Measurements from ENCODE around the gene TGFBR3.

The TGFBR3 gene

DNA sequence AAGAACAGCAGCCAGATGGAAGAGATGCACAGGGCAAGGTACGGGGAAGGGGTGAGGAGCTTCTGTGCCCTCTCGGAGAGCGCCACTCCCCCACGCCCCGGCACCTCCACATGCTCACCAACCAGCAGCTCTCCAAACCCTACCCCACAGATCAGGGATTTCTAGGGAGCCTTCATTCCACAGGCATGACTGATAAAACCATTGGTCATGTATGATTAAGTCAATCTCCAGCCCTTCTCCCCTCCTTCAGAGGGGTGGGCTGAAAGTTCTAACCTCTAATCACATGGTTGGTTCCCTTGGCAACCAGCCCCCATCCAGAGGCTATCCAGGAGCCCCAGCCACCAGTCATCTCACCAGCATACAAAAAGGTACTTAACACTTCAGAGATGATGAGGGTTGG is 144.7 kb downstream of the TGFBR3 start:
- no peak overlapping the region for H2BK120ac ChIP-seq (ENCODE audit: low read depth, low read length)
- no peaks in the 10 kb centered on the region for H3K9me3 ChIP-seq (ENCODE audit: control insufficient read depth, low read length)
- H3K27ac ChIP-seq (ENCODE audit: low read length, poor library complexity, severe bottlenecking), result no peak overlapping the region
- no peak overlapping the region for H3K23ac ChIP-seq (ENCODE audit: low read length in 2 of 2)
- peaks cover 0 to 74% of the 10 kb centered on the region in 2 experiments for H3K36me3 ChIP-seq (ENCODE audit: control insufficient read depth in 1 of 2, insufficient read depth in 2 of 2, low read depth in 1 of 2, low read length in 2 of 2)
- H2AK5ac ChIP-seq (ENCODE audit: low read length, severe bottlenecking), result peak overlapping the region; percentile 20
- no peak overlapping the region for H3K14ac ChIP-seq (ENCODE audit: low read length in 2 of 2)
- H4K8ac ChIP-seq (ENCODE audit: low read length), result no peak overlapping the region
- H3K4me2 ChIP-seq (ENCODE audit: low read length, poor library complexity, severe bottlenecking), result no peak overlapping the region
- H3K27me3 ChIP-seq (ENCODE audit: control insufficient read depth in 1 of 2, insufficient read depth in 1 of 2, low read length in 2 of 2), result no peaks in the 10 kb centered on the region
- no peak overlapping the region for H2AFZ ChIP-seq (ENCODE audit: low read depth, low read length)
- H3K4ac ChIP-seq (ENCODE audit: low read depth in 1 of 2, low read length in 2 of 2), result no peak overlapping the region
- H3K9ac ChIP-seq (ENCODE audit: low read length), result no peak overlapping the region
- H2BK12ac ChIP-seq (ENCODE audit: low read length in 2 of 2), result no peak overlapping the region
- H3K18ac ChIP-seq (ENCODE audit: low read depth in 1 of 2, low read length in 2 of 2), result no peak overlapping the region
- no peak for DNase-seq
- no peak overlapping the region for H2BK15ac ChIP-seq (ENCODE audit: low read depth, poor library complexity, severe bottlenecking)
- WGBS, result 95% methylated on average over 5 of the region's 5 CpGs
- peaks cover 20% of the 10 kb centered on the region for H3K4me1 ChIP-seq (ENCODE audit: control insufficient read depth, insufficient read depth, low read depth, low read length)
- H3K4me3 ChIP-seq (ENCODE audit: insufficient read depth in 1 of 2, low read depth in 1 of 2, low read length in 2 of 2), result no peak overlapping the region
- no peak overlapping the region for H2BK5ac ChIP-seq (ENCODE audit: low read depth, low read length, poor library complexity, severe bottlenecking)
- H3K79me1 ChIP-seq (replicated peaks; ENCODE audit: low read length, poor library complexity, severe bottlenecking), result peaks cover 11% of the 10 kb centered on the region
- H4K91ac ChIP-seq (ENCODE audit: low read length), result no peak overlapping the region

DNA sequence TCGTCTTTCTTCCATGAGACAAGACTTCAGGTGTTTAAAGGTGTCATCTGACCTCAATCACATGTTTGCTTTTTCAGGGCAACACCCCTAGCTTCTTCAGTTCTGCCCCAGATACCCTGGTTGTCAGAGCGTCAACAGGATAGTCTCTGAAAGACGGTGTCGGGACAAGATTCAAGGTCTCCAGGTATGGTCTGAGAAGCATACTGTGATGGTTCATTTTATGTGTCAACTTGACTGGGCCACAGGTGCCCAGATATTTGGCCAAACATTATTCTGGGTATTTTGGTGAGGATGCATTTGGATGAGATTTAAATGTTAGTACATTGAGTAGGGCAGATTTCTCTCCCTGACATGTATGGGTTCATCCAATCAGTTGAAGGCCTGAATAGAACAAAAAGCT is 148.3 kb downstream of the TGFBR3 start:
- Histone ChIP-seq H4K91ac (ENCODE audit: low read length) (no peak overlapping the region), H3K9me3 (ENCODE audit: control insufficient read depth, low read length) (no peaks in the 10 kb centered on the region), H2BK15ac (ENCODE audit: low read depth, poor library complexity, severe bottlenecking) (no peak overlapping the region), H3K36me3 (ENCODE audit: control insufficient read depth in 1 of 2, insufficient read depth in 2 of 2, low read depth in 1 of 2, low read length in 2 of 2) (peaks cover 0 to 93% of the 10 kb centered on the region in 2 experiments), H3K79me1 (replicated peaks; ENCODE audit: low read length, poor library complexity, severe bottlenecking) (peaks cover 16% of the 10 kb centered on the region), H3K4me2 (ENCODE audit: low read length, poor library complexity, severe bottlenecking) (no peak overlapping the region), H3K23ac (ENCODE audit: low read length in 2 of 2) (no peak overlapping the region), H2BK120ac (ENCODE audit: low read depth, low read length) (no peak overlapping the region), H4K8ac (ENCODE audit: low read length) (no peak overlapping the region), H3K27me3 (ENCODE audit: control insufficient read depth in 1 of 2, insufficient read depth in 1 of 2, low read length in 2 of 2) (no peaks in the 10 kb centered on the region), H3K4me1 (ENCODE audit: control insufficient read depth, insufficient read depth, low read depth, low read length) (peaks cover 23% of the 10 kb centered on the region), H3K18ac (ENCODE audit: low read depth in 1 of 2, low read length in 2 of 2) (no peak overlapping the region), H3K9ac (ENCODE audit: low read length) (peak overlapping the region; percentile 73), H3K27ac (ENCODE audit: low read length, poor library complexity, severe bottlenecking) (peak overlapping the region; percentile 72), H3K4ac (ENCODE audit: low read depth in 1 of 2, low read length in 2 of 2) (peak overlapping the region in 1 of 2 experiments; percentile 44), H3K14ac (ENCODE audit: low read length in 2 of 2) (no peak overlapping the region), H3K4me3 (ENCODE audit: insufficient read depth in 1 of 2, low read depth in 1 of 2, low read length in 2 of 2) (peak overlapping the region in 1 of 2 experiments; percentile 2), H2BK5ac (ENCODE audit: low read depth, low read length, poor library complexity, severe bottlenecking) (no peak overlapping the region), H2AK5ac (ENCODE audit: low read length, severe bottlenecking) (peak overlapping the region; percentile 4), H2BK12ac (ENCODE audit: low read length in 2 of 2) (peak overlapping the region in 1 of 2 experiments; percentile 55), H2AFZ (ENCODE audit: low read depth, low read length) (no peak overlapping the region)
- WGBS, result 100% methylated on average over 4 of the region's 4 CpGs
- no peak for DNase-seq

DNA sequence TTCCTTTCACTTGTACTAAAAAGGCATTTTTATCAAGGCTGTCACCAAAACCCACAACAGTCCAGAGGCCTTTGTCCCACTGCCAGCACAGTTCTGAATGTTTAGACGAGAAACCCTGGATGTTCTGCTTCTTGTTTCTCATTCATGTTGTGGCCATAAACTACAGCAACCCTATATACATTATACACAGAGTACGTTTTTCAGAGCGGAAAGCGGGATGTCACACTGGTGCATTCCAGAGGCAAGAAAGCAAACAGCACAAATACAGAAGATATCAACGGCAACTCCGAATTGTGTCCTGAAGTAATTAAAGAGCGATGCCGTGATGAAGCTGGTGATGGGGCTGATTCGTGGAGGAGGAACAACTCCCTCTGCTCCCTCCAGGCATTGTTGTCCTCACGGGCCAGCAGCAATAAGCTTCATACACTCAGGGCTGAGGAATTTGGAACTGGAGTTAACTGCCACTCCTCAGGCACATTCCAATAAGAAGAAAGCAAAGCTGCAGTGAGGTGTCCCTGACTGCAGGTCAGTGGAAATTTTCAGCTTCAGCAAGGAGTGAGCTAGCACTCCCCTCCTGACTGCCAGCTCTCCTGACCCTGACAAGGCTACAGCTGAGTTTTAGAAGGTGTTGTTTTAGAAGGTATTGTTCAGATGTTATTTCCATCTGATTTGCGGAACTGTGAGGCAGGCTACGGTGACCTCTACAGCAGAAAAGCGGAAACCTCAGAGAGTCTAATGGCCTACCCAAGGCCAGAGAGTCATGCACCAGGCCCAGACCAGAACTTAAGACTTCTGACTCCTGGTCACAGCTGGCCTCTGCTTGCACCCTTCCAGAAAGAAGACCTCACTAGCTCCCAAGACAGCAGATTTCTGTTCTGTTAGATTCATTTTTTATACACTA is 149.0 kb downstream of the TGFBR3 start:
- Histone ChIP-seq H3K18ac (ENCODE audit: low read depth in 1 of 2, low read length in 2 of 2) (peak overlapping the region; percentile 34 to 91), H3K9me3 (ENCODE audit: control insufficient read depth, low read length) (no peaks in the 10 kb centered on the region), H3K9ac (ENCODE audit: low read length) (peak overlapping the region; percentile 73), H3K23ac (ENCODE audit: low read length in 2 of 2) (no peak overlapping the region), H2BK15ac (ENCODE audit: low read depth, poor library complexity, severe bottlenecking) (no peak overlapping the region), H3K4me1 (ENCODE audit: control insufficient read depth, insufficient read depth, low read depth, low read length) (peaks cover 27% of the 10 kb centered on the region), H3K36me3 (ENCODE audit: control insufficient read depth in 1 of 2, insufficient read depth in 2 of 2, low read depth in 1 of 2, low read length in 2 of 2) (peaks cover 0 to 93% of the 10 kb centered on the region in 2 experiments), H2AFZ (ENCODE audit: low read depth, low read length) (no peak overlapping the region), H3K27me3 (ENCODE audit: control insufficient read depth in 1 of 2, insufficient read depth in 1 of 2, low read length in 2 of 2) (no peaks in the 10 kb centered on the region), H2BK12ac (ENCODE audit: low read length in 2 of 2) (peak overlapping the region in 1 of 2 experiments; percentile 23), H3K4me3 (ENCODE audit: insufficient read depth in 1 of 2, low read depth in 1 of 2, low read length in 2 of 2) (peak overlapping the region in 1 of 2 experiments; percentile 2), H2BK120ac (ENCODE audit: low read depth, low read length) (no peak overlapping the region), H3K4me2 (ENCODE audit: low read length, poor library complexity, severe bottlenecking) (peak overlapping the region; percentile 21), H4K8ac (ENCODE audit: low read length) (peak overlapping the region; percentile 1), H4K91ac (ENCODE audit: low read length) (no peak overlapping the region), H3K27ac (ENCODE audit: low read length, poor library complexity, severe bottlenecking) (peak overlapping the region; percentile 72), H3K4ac (ENCODE audit: low read depth in 1 of 2, low read length in 2 of 2) (peak overlapping the region in 1 of 2 experiments; percentile 35), H2BK5ac (ENCODE audit: low read depth, low read length, poor library complexity, severe bottlenecking) (peak overlapping the region; percentile 59), H3K14ac (ENCODE audit: low read length in 2 of 2) (no peak overlapping the region), H2AK5ac (ENCODE audit: low read length, severe bottlenecking) (peak overlapping the region; percentile 51), H3K79me1 (replicated peaks; ENCODE audit: low read length, poor library complexity, severe bottlenecking) (peaks cover 14% of the 10 kb centered on the region)
- DNase-seq, result peak; percentile 81
- WGBS, result 37% methylated on average over 13 of the region's 13 CpGs

DNA sequence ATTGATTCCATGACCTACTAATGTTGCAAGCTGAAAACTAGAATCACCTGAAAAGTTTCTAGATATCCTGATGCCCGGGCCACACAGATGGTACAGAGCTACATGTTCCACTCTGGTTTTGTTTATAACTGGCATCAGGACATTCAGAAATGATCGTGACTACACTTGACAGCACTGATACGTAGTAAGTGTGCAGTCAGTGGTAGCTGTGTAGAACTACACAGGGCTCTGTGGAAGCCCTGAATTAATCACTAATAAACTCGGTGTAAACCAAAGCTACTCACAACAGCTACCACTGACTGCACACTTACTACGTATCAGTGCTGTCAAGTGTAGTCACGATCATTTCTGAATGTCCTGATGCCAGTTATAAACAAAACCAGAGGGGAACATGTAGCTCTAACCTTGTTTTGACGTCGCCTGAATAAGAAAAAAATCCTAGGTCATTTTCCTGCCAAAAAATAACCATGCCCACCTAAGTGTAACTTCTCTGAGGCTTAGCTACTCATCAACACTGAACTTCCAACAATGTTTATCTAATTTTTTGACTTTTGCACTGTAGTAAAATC is 149.7 kb downstream of the TGFBR3 start:
- H3K27me3 ChIP-seq (ENCODE audit: control insufficient read depth in 1 of 2, insufficient read depth in 1 of 2, low read length in 2 of 2), result no peaks in the 10 kb centered on the region
- DNase-seq, result peak; percentile 43
- H3K4me1 ChIP-seq (ENCODE audit: control insufficient read depth, insufficient read depth, low read depth, low read length), result peaks cover 25% of the 10 kb centered on the region
- no peak overlapping the region for H3K14ac ChIP-seq (ENCODE audit: low read length in 2 of 2)
- H2BK12ac ChIP-seq (ENCODE audit: low read length in 2 of 2), result no peak overlapping the region
- H2BK15ac ChIP-seq (ENCODE audit: low read depth, poor library complexity, severe bottlenecking), result no peak overlapping the region
- peak overlapping the region; percentile 73 for H3K9ac ChIP-seq (ENCODE audit: low read length)
- no peak overlapping the region for H4K8ac ChIP-seq (ENCODE audit: low read length)
- no peak overlapping the region for H3K4me2 ChIP-seq (ENCODE audit: low read length, poor library complexity, severe bottlenecking)
- H4K91ac ChIP-seq (ENCODE audit: low read length), result no peak overlapping the region
- no peak overlapping the region for H3K4me3 ChIP-seq (ENCODE audit: insufficient read depth in 1 of 2, low read depth in 1 of 2, low read length in 2 of 2)
- no peak overlapping the region for H2AK5ac ChIP-seq (ENCODE audit: low read length, severe bottlenecking)
- no peak overlapping the region for H3K23ac ChIP-seq (ENCODE audit: low read length in 2 of 2)
- H3K9me3 ChIP-seq (ENCODE audit: control insufficient read depth, low read length), result no peaks in the 10 kb centered on the region
- H3K79me1 ChIP-seq (replicated peaks; ENCODE audit: low read length, poor library complexity, severe bottlenecking), result peaks cover 10% of the 10 kb centered on the region
- H2BK120ac ChIP-seq (ENCODE audit: low read depth, low read length), result no peak overlapping the region
- no peak overlapping the region for H3K4ac ChIP-seq (ENCODE audit: low read depth in 1 of 2, low read length in 2 of 2)
- H3K27ac ChIP-seq (ENCODE audit: low read length, poor library complexity, severe bottlenecking), result peak overlapping the region; percentile 72
- H3K18ac ChIP-seq (ENCODE audit: low read depth in 1 of 2, low read length in 2 of 2), result no peak overlapping the region
- H2AFZ ChIP-seq (ENCODE audit: low read depth, low read length), result no peak overlapping the region
- peaks cover 0 to 93% of the 10 kb centered on the region in 2 experiments for H3K36me3 ChIP-seq (ENCODE audit: control insufficient read depth in 1 of 2, insufficient read depth in 2 of 2, low read depth in 1 of 2, low read length in 2 of 2)
- H2BK5ac ChIP-seq (ENCODE audit: low read depth, low read length, poor library complexity, severe bottlenecking), result no peak overlapping the region
- WGBS, result 47% methylated on average over 8 of the region's 8 CpGs

All from mesenchymal stem cell (in vitro differentiated cells and primary cell).